Measurements from ENCODE around the gene MEIS2. TPM values are rescaled to one million over a fixed set of nuclear protein-coding genes. Genes with fewer than 3 reads are reported as not detected.

MEIS2 gene
- total RNA-seq, 2 experiments from 2014 or later: 0.14 TPM; not detected in 1

DNA sequence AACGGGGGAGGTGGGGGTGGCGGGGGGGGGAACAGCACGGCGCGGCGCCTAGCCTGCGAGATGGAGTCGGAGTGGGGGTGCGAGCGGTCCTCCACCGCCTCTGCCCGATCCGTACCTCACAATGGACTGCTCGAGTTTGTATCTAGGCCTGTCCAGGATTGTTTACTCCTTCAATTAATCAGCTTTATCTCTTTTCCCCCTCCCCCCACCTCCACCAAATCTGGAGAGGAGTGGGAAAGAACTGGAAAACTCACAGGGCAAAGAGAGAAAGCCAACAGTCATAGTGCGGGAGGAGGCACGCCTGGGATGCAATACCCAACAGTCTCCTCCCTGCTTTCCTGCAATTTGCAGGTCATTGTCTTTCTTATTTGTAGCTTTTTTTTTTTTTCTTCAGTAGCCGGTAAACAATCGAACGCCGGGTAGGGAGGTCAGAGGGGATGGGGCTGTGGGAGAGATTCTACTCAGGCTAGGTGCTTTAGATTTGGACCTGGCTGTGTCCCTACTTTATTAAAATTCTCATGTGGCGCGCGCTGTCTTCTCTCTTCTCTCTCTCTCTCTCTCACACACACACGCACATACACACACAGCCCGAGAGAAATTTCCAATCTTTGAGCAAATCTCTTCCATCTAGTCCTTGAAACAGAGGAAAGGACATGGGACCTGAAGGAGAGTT lies 6.9 kb upstream of the MEIS2 start:
- peaks cover 84% of the 10 kb centered on the region for H3K27me3 Mint-ChIP-seq
- ATAC-seq (no peak), DNase-seq (no peak)
- intact Hi-C loops (cut with micrococcal nuclease): no loop called here
- no peak for TF ChIP-seq CTCF (IDR thresholded peaks at IDR 0.05)
- H3K9me3 Mint-ChIP-seq: peaks cover 4% of the 10 kb centered on the region
- H3K4me3 Mint-ChIP-seq: no peak overlapping the region
- peaks cover 17% of the 10 kb centered on the region for H3K4me1 Mint-ChIP-seq (ENCODE audit: low read depth)
- H3K36me3 Mint-ChIP-seq (ENCODE audit: low read depth): peaks cover 9% of the 10 kb centered on the region
- H3K27ac Mint-ChIP-seq: no peak overlapping the region
- ChIA-PET POLR2A (interaction anchor here (0.5 kb wide), 1 partner anchor 231 kb away, joined by 3 read pairs; no protein-coding TSS in a partner anchor), CTCF (interaction anchor here (0.7 kb wide), 1 partner anchor 229 kb away, joined by 3 read pairs; no protein-coding TSS in a partner anchor)

- peak; percentile 50 for TF ChIP-seq CTCF (IDR thresholded peaks at IDR 0.05)
- H3K4me3 Mint-ChIP-seq: no peak overlapping the region
- peaks cover 11% of the 10 kb centered on the region for H3K36me3 Mint-ChIP-seq (ENCODE audit: low read depth)
- H3K27me3 Mint-ChIP-seq: peaks cover 81% of the 10 kb centered on the region
- POLR2A ChIA-PET: no interaction called here
- CTCF ChIA-PET: no interaction called here
- H3K4me1 Mint-ChIP-seq (ENCODE audit: low read depth): peaks cover 19% of the 10 kb centered on the region
- H3K27ac Mint-ChIP-seq: no peak overlapping the region
- no peak for ATAC-seq
- peak; percentile 49 for DNase-seq
- H3K9me3 Mint-ChIP-seq: peaks cover 6% of the 10 kb centered on the region
- intact Hi-C loops (cut with micrococcal nuclease): no loop called here
Observed at GRCh38 chr15:37106490-37107001, 6.2 kb upstream of the MEIS2 start.

GRCh38 chr15:37105889-37106288 lies 5.5 kb upstream of the MEIS2 start:
- ChIA-PET POLR2A (no interaction called here), CTCF (interaction anchor here (0.8 kb wide), 1 partner anchor 12 kb away, joined by 3 read pairs; no protein-coding TSS in a partner anchor)
- no peak overlapping the region for H3K4me3 Mint-ChIP-seq
- TF ChIP-seq CTCF (IDR thresholded peaks at IDR 0.05): no peak
- intact Hi-C loops (cut with micrococcal nuclease): no loop called here
- H3K4me1 Mint-ChIP-seq (ENCODE audit: low read depth): peaks cover 21% of the 10 kb centered on the region
- H3K36me3 Mint-ChIP-seq (ENCODE audit: low read depth): peaks cover 12% of the 10 kb centered on the region
- DNase-seq: no peak
- peaks cover 6% of the 10 kb centered on the region for H3K9me3 Mint-ChIP-seq
- ATAC-seq: no peak
- H3K27ac Mint-ChIP-seq: no peak overlapping the region
- peaks cover 80% of the 10 kb centered on the region for H3K27me3 Mint-ChIP-seq

DNA sequence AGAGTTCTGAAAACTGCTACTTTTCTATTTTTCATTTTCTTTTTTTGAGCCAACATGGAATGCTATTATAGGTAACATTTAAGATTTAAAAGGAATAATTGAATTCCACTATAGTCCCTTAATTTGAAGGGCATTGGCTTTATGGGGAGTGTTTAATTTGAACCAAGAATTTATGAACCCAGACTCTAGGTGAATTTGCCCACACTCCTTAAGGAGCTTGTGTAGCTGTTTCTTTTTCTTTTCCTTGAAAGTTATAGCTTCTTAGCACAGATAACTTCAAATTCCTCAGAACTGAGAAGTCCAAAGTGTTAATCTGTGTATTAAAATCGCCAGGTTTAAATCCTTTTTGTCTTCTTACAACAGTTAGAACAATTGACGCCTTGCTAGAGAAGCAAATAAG lies 4.7 kb upstream of the MEIS2 start:
- peaks cover 78% of the 10 kb centered on the region for H3K27me3 Mint-ChIP-seq
- no peak for TF ChIP-seq CTCF (IDR thresholded peaks at IDR 0.05)
- H3K36me3 Mint-ChIP-seq (ENCODE audit: low read depth): peaks cover 13% of the 10 kb centered on the region
- no peak for DNase-seq
- no peak overlapping the region for H3K4me3 Mint-ChIP-seq
- H3K9me3 Mint-ChIP-seq: peaks cover 6% of the 10 kb centered on the region
- ChIA-PET POLR2A (no interaction called here), CTCF (interaction anchor here (0.8 kb wide), 1 partner anchor 12 kb away, joined by 3 read pairs; no protein-coding TSS in a partner anchor)
- peaks cover 20% of the 10 kb centered on the region for H3K4me1 Mint-ChIP-seq (ENCODE audit: low read depth)
- intact Hi-C loops (cut with micrococcal nuclease): no loop called here
- no peak for ATAC-seq
- no peak overlapping the region for H3K27ac Mint-ChIP-seq

GRCh38 chr15:37104424-37104981 lies 4.2 kb upstream of the MEIS2 start:
- Mint-ChIP-seq H3K36me3 (ENCODE audit: low read depth) (peaks cover 13% of the 10 kb centered on the region), H3K9me3 (peaks cover 6% of the 10 kb centered on the region), H3K4me3 (no peak overlapping the region), H3K4me1 (ENCODE audit: low read depth) (peaks cover 23% of the 10 kb centered on the region), H3K27me3 (peaks cover 78% of the 10 kb centered on the region), H3K27ac (no peak overlapping the region)
- POLR2A ChIA-PET: interaction anchor here (0.6 kb wide), 1 partner anchor 888 kb away, joined by 3 read pairs; no protein-coding TSS in a partner anchor
- TF ChIP-seq CTCF (IDR thresholded peaks at IDR 0.05): no peak
- DNase-seq (no peak), ATAC-seq (no peak)
- CTCF ChIA-PET: no interaction called here
- intact Hi-C loops (cut with micrococcal nuclease): no loop called here

All from activated CD8-positive, alpha-beta T cell treated with anti-CD3 and anti-CD28 coated beads for 36 hours (primary cell).